Testis (tissue), 3 donors: ENCODE measurements around the gene CNPY4. TPM values are rescaled to one million over a fixed set of nuclear protein-coding genes. Genes with fewer than 3 reads are reported as not detected.
"Not testable (repeated sequence)": the region's sequence is repeated elsewhere in the genome, so short reads cannot be mapped to it uniquely, and the experiment has no call there.

ENCODE experiments used
- DNase-seq: peaks from one replicate; pipeline ENCODE4 v3.0.0-alpha.2; 2019
- H3K27ac ChIP-seq, 2 donors: fragments of 200-600 bp; sonication (generic); one replicate each; pipeline ENCODE4 v1.5.1; 2019
- H3K27me3 ChIP-seq: fragments of 200-600 bp; sonication (generic); one replicate; pipeline ENCODE4 v1.5.1; 2019
- H3K36me3 ChIP-seq: fragments of 200-600 bp; sonication (generic); one replicate; pipeline ENCODE4 v1.5.1; 2017; ENCODE audit warnings: low read depth; ENCODE audit errors: missing control alignments
- H3K4me1 ChIP-seq: fragments of 200-600 bp; sonication (generic); one replicate; pipeline ENCODE4 v1.5.1; 2019
- H3K4me3 ChIP-seq, 2 donors: fragments of 200-600 bp; sonication (generic); one replicate each; pipeline ENCODE4 v1.5.1; 2017 to 2019
- H3K9me3 ChIP-seq: fragments of 200-600 bp; sonication (generic); one replicate; pipeline ENCODE4 v1.5.1; 2017
- CTCF ChIP-seq, 3 experiments: fragments of 450-650 bp in 2 of 3; fragments of 200-600 bp in 1 of 3; sonication (generic) in 1 of 3; IDR thresholded peaks; one replicate each; pipeline ENCODE4 v1.5.1; 2016 to 2019; ENCODE audit warnings: antibody characterized with exemption in 3 of 3, mild to moderate bottlenecking in 2 of 3, moderate library complexity in 1 of 3
- POLR2A ChIP-seq: fragments of 450-650 bp; IDR thresholded peaks from one replicate; pipeline ENCODE4 v1.6.1; 2017; ENCODE audit warnings: antibody characterized with exemption, mild to moderate bottlenecking, moderate library complexity
- WGBS, 2 donors: methylation state at CpG; one replicate each; pipeline ENCODE4 v1.1.5; 2018; 5-methylcytosine and 5-hydroxymethylcytosine counted together
- intact Hi-C: fragments of 100-400 bp; cut with DNase I; formaldehyde crosslinking; loops from one replicate; pipeline ENCODE4 v1.15.1; 2023; ENCODE audit warnings: low total_unique reads
- polyA plus RNA-seq: library from polyadenylated mRNA; stranded (reverse); fragments of 350-450 nt; fragmentation: Illumina TruSeq; extraction: RNeasy Lipid Tissue Mini Kit (QIAGEN cat#74804); gene quantifications from one replicate; pipeline ENCODE4 v1.2.3, GENCODE V29; 2014; ENCODE audit warnings: low read depth, low replicate concordance; ENCODE audit not compliant: insufficient read depth
- total RNA-seq, 2 donors: library from RNA; depleted of rRNA; stranded (reverse); fragments of >200 nt; gene quantifications; one replicate each; pipeline ENCODE4 v1.2.3, GENCODE V29; 2016

CNPY4 gene
- total and polyA plus RNA-seq, 3 donors from 2014 or later = 14.3 to 22.2 (median 19.3) TPM

DNA sequence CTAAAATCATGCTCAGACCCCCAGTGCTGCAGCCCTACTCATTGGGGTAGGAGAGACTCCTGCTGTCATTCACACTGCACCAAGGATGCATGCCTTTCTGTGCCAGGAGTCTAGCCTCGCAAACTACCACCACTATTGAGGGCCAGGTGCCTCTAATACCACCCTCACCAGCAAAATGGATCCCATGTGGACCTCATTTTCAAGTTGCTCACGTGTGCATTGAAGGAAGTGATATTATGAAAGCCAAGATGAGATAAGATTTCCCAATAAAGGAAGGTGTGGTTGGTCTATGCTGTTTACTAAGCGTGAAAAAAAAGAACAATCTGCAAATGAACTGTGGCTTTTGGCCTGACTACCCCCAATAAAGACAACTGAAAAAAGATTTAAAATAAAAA lies 22.1 kb downstream of the CNPY4 start:
- no peak for TF ChIP-seq CTCF (IDR thresholded peaks at IDR 0.05)
- no peak for TF ChIP-seq POLR2A
- Histone ChIP-seq H3K4me1 (no peaks in the 10 kb centered on the region), H3K4me3 (no peak overlapping the region), H3K36me3 (no peaks in the 10 kb centered on the region), H3K27ac (no peak overlapping the region), H3K27me3 (no peaks in the 10 kb centered on the region), H3K9me3 (no peaks in the 10 kb centered on the region)
- 82 to 85% methylated on average over 3 of the region's 3 CpGs for WGBS, 2 donors
- DNase-seq = no peak
- intact Hi-C loops = no loop called here

- 88 to 91% methylated on average over 3 of the region's 3 CpGs for WGBS, 2 donors
- H3K9me3 ChIP-seq = no peaks in the 10 kb centered on the region
- no peaks in the 10 kb centered on the region for H3K4me1 ChIP-seq
- no peaks in the 10 kb centered on the region for H3K27me3 ChIP-seq
- H3K36me3 ChIP-seq = no peaks in the 10 kb centered on the region
- DNase-seq = no peak
- H3K27ac ChIP-seq = no peak overlapping the region
- intact Hi-C loops = no loop called here
- H3K4me3 ChIP-seq = no peak overlapping the region
- TF ChIP-seq CTCF (IDR thresholded peaks at IDR 0.05) = no peak
- no peak for TF ChIP-seq POLR2A
These were observed 23.0 kb downstream of the CNPY4 start for GRCh38 chr7:100142461-100142860.

DNA sequence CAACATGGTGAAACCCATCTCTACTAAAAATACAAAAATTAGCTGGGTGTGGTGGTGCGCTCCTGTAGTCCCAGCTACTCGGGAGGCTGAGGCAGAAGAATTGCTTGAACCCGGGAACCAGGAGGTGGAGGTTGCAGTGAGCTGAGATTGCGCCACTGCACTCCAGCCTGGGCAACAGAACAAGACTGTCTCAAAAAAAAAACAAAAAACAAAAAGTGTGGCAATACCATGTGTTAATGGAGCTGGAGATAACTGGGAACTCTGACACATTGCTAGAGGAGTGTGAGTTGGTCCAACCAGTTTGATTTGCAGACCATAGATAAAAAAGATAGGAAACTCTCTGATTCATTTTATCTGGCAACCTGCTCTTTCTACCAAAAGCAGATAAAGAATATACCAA lies 26.9 kb downstream of the CNPY4 start:
- H3K4me1 ChIP-seq, H3K27me3 ChIP-seq, H3K27ac ChIP-seq, DNase-seq, H3K9me3 ChIP-seq, H3K36me3 ChIP-seq, intact Hi-C loops, H3K4me3 ChIP-seq: not testable (repeated sequence)
- WGBS, 2 donors = 83 to 96% methylated on average over 4 of the region's 4 CpGs

GRCh38 chr7:100147278-100147677 lies 27.8 kb downstream of the CNPY4 start:
- H3K9me3 ChIP-seq = no peaks in the 10 kb centered on the region
- DNase-seq = no peak
- H3K27me3 ChIP-seq = no peaks in the 10 kb centered on the region
- H3K36me3 ChIP-seq = no peaks in the 10 kb centered on the region
- 84 to 93% methylated on average over 2 of the region's 2 CpGs for WGBS, 2 donors
- no peak for TF ChIP-seq POLR2A
- no peak for TF ChIP-seq CTCF (IDR thresholded peaks at IDR 0.05)
- H3K4me1 ChIP-seq = peaks cover 6% of the 10 kb centered on the region
- intact Hi-C loops = no loop called here
- no peak overlapping the region for H3K4me3 ChIP-seq
- no peak overlapping the region for H3K27ac ChIP-seq

- peak overlapping the region; percentile 40 to 86 for H3K4me3 ChIP-seq
- 5 to 7% methylated on average over 14 of the region's 14 CpGs for WGBS, 2 donors
These were observed 28.8 kb downstream of the CNPY4 start for GRCh38 chr7:100148225-100148558.

More at GRCh38 chr7:100148225-100148558, 28.8 kb downstream of the CNPY4 start:
- DNase-seq = no peak
- Histone ChIP-seq H3K9me3 (no peaks in the 10 kb centered on the region), H3K27me3 (no peaks in the 10 kb centered on the region), H3K36me3 (no peaks in the 10 kb centered on the region), H3K27ac (peak overlapping the region; percentile 62 to 75), H3K4me1 (peaks cover 6% of the 10 kb centered on the region)
- intact Hi-C loops = no loop called here
- TF ChIP-seq POLR2A (no peak), CTCF (IDR thresholded peaks at IDR 0.05) (no peak)
